Fibroblast of peridontal ligament (primary cell): ENCODE measurements around the gene MME.
"Not testable (repeated sequence)": the region's sequence is repeated elsewhere in the genome, so short reads cannot be mapped to it uniquely, and the experiment has no call there.

ENCODE experiments used
- DNase-seq: peaks from one replicate; pipeline ENCODE4 v3.0.0-alpha.2; 2010; ENCODE audit errors: extremely low read depth

Gene MME

GRCh38 chr3:155084567-155084966, 4.4 kb downstream of the MME start:
- DNase-seq: no peak

GRCh38 chr3:155086051-155086450, 5.9 kb downstream of the MME start:
- DNase-seq: peak; percentile 30

- DNase-seq: peak; percentile 41
These were observed 8.7 kb downstream of the MME start for GRCh38 chr3:155088706-155089345.

DNA sequence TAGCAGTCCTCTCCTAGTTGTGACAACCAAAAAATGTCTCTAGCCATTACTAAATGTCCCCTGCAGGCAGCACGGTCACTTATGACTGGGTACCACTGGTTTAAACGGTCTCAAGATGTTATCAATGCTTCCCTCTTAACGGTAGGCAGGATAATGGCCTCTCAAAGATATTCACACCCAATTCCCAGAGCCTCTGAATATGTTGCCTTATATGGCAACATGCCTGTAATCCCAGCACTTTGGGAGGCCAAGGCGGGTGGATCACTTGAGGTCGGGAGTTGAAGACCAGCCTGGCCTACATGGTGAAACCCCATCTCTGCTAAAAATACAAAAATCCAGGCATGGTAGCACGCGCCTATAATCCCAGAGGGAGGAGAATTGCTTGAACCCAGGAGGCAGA, 9.4 kb downstream of the MME start:
- no peak for DNase-seq

GRCh38 chr3:155093261-155093660, 13.1 kb downstream of the MME start:
- DNase-seq: no peak

- DNase-seq: no peak
These were observed 16.3 kb downstream of the MME start for GRCh38 chr3:155096303-155097008.

DNA sequence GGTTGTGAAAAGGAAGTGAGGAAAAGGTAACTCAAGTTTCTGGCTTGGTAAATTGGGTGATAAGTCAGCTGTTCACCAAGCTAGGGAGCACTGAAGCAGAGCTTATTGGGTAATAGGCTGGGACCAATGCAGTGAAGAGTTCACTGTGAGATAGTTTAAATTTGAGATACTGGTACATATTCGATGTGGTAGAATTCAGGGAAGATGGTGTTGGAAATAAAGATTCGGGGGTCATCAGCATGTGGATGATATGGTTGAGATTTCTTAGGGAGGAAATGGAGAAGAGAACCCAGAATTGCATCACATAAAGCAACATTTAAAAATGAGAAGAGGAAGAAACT, 16.9 kb downstream of the MME start:
- DNase-seq: no peak

DNA sequence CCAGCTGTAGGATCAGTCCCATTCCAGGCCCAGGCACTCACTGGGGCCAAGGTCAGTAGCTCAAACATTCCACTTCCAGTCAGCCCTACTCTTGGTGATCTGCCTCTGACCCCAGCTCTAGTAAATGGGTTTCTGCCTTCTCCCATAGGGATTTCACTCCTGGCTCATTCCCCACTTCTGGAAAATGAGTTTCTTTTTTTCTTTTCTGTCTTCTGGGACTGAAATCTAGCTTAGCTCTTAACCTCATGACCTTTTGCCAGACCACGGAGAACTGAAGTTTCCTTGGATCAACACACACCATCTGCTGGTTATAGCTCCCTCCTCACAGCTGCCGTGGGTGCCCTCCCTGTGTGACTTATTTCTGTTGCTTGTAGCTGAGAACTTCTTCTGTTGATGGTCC, 21.3 kb downstream of the MME start:
- DNase-seq: peak; percentile 99

- DNase-seq: peak; percentile 27
These were observed 22.2 kb downstream of the MME start for GRCh38 chr3:155102329-155102728.

- DNase-seq: no peak
These were observed 23.6 kb downstream of the MME start for GRCh38 chr3:155103686-155104085.

- DNase-seq: peak; percentile 41
These were observed 26.0 kb downstream of the MME start for GRCh38 chr3:155106119-155106518.

DNA sequence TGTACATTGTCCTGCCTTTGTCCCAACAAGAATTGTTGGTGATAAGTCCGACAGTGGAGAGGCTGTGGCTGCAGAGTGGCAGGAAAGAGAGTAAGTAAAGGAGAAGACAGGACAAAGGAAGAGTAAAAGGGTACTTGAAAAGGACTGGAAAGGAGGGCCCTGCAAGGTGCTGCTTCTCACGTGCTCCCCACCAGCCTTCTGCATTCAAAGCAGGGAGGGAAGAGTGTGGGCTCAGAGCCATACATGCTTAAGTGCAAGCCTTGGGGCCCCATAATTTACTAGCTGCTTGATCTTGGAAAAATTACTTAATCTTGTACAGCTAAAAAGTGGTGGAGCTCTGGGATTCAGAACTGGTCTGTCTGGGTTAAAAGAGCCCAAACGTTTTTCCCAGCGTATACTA, 29.9 kb downstream of the MME start:
- no peak for DNase-seq

- DNase-seq: peak; percentile 23
These were observed 31.1 kb downstream of the MME start for GRCh38 chr3:155110996-155111901.

DNA sequence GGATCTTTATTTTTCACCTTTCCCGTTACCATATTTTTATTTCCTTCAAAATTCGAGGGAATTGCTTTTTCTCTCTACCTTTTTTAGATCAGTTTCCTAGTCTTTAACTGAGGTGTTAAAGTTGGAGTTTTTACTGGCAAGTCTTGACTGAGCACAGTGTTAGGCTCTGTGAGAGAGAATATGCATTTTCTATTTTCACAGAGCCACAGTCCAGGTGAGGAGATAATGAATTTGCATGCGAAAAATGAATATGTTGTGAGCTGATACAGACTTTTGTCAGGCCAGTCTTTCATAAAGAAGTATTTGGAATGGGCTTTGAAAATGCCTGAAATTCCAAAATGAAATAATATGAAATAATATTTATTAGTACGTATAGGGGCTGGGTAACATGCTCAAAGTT, 31.9 kb downstream of the MME start:
- DNase-seq: no peak

GRCh38 chr3:155112661-155113389, 32.7 kb downstream of the MME start:
- no peak for DNase-seq

DNA sequence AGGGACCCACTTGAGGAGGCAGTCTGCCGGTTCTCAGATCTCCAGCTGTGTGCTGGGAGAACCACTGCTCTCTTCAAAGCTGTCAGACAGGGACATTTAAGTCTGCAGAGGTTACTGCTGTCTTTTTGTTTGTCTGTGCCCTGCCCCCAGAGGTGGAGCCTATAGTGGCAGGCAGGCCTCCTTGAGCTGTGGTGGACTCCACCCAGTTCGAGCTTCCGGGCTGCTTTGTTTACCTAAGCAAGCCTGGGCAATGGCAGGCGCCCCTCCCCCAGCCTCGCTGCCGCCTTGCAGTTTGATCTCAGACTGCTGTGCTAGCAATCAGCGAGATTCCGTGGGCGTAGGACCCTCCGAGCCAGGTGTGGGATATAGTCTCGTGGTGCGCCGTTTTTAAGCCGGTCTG, 44.6 kb downstream of the MME start:
- DNase-seq: not testable (repeated sequence)

DNA sequence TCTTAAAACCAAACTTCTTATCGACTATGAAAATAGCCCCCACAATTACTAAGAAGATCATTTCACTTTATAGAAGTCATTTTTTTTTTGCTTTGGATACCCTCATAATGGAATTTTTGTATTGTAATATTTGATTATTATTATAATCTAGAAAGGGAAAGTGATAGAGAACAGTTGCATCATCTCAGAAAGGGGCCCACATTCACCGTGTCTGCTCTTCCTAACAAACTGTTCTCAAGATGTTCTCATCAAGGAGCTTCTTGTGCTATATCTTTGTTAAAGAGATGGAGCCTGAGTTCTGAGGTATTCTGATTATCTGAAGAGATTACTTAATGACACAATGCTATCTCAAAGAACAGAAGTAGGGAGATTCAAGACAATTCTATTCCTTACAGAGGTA, 49.3 kb downstream of the MME start:
- no peak for DNase-seq

DNA sequence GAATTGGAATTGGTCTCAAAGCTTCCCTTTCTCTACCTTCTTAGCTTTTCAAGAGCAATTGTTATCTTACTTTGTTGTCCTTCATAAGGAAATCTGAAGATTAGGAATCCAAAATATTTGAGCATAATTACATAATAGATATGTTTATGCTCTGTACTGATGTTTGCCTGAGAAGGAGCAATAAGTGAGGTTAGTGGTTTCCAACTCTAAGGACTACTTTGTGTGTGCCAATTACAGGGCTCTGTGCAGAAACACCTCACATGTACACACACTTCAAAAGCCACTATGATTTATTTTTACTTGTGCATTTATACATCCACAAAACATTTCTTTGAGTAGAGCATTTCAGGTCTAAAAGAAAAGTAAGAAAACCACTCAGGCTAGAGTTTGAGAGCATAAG, 49.9 kb downstream of the MME start:
- peak; percentile 66 for DNase-seq

DNA sequence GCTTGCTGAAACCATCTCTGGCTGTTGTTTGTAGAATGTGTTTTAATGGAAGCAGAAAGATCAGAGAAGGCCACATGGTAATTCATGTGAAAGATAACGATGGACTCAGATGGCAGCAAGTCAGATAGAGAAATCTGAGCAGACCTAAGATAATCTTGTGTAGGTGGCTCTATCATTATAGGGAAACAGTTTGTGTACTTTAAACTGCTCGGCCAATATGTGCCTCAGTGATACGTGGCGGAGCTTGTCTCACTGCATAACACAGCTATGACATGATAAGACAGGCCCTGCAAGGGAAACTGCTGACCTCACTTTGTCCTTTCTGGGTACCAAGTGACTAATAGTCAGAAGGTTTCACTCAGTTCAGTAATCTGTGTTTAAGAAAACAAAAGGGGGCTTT, 51.0 kb downstream of the MME start:
- DNase-seq: peak; percentile 66

DNA sequence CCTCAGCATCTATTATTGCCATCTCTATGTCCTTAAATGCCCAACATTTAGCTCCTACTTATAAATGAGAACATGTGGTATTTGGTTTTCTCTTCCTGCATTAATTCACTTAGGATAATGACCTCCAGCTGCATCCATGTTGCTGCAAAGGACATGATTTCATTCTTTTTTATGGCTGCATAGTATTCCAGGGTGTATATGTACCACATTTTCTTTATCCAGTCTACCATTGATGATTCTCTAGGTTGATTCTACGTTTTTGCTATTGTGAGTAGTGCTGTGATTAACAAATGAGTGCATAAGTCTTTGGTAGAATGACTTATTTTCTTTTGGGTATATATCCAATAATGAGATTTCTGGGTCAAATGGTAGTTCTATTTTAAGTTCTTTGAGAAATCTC, 54.2 kb downstream of the MME start:
- DNase-seq: not testable (repeated sequence)

DNA sequence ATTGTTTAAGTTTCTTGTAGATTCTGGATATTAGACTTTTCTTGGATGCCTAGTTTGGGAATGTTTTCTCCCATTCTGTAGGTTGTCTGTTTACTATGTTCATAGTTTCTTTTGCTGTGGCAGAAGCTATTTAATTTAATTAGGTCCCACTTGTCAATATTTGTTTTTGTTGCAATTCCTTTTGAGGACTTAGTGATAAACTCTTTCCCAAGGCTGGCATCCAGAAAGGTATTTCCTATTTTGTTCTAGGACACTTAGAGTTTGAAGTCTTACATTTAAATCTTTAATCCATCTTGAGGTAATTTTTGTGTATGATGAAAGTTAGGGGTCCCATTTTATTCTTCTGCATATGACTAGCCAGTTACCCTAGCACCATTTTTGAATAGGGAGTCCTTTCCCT, 54.9 kb downstream of the MME start:
- no peak for DNase-seq

GRCh38 chr3:155138677-155139076, 58.6 kb downstream of the MME start:
- DNase-seq: no peak
